GM19452 (cell line): ENCODE measurements around the gene PHOX2B.

Experiments used
- ATAC-seq: cut with Tn5 transposase; IDR thresholded peaks from one replicate; pipeline ENCODE4 v1.9.1; 2021; ENCODE audit not compliant: unreplicated experiment

The PHOX2B gene

GRCh38 chr4:41748571-41749475, at the start of gene PHOX2B:
PHOX2B (minus strand) TSS chr4:41748725; CDS start chr4:41748610, 115 bp downstream.
- no peak for ATAC-seq

- ATAC-seq = no peak
These were observed 48.7 kb upstream of the PHOX2B start for GRCh38 chr4:41797260-41797659.

- ATAC-seq = no peak
These were observed 48.2 kb upstream of the PHOX2B start for GRCh38 chr4:41796545-41797210.

DNA sequence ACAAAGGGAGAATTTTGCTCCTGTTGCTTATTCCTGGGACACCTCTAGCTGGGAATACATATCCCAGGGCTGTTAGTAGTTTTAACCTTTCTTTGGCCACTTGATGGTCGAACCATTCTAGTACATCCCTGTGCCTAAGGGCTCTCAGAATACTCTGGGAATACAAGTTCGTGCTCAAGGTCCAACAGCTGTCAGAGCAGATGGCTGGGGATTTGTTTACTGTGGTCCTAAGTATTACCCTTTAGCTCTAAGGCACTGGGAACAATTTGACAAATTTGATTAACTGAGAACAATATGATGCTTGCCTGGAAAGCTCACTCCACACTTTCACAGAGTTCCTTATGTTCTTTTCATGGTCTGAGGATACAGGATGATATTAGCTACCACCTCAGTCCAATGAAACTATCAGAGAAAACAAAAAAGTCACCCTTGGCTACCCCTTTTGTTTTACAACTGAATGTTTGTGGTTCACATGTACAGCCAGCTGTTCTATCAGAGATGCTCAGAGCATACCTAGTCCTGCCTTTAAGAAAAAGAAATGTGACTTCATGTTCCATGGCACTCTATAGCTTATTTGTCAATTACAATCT, 47.4 kb upstream of the PHOX2B start:
- no peak for ATAC-seq

DNA sequence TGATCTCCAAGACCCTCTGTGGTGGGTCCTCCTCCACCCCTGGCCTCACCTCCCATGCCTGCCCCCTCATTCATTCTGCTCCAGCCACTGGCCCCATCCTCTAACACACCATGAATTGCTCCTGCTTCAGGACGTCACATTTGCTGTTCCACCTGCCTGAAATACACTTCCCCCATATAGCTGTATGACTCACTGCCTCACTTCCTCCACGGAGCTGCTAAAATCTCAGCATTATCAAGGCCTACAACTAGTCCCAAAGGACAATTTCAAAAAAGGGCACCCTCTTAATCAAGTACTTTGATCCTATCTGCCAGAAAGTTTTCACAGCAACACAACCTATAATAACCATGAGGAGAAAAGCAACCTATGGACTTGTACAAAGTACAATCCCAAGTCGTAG, 43.6 kb upstream of the PHOX2B start:
- no peak for ATAC-seq

- no peak for ATAC-seq
These were observed 43.0 kb upstream of the PHOX2B start for GRCh38 chr4:41791557-41791956.

DNA sequence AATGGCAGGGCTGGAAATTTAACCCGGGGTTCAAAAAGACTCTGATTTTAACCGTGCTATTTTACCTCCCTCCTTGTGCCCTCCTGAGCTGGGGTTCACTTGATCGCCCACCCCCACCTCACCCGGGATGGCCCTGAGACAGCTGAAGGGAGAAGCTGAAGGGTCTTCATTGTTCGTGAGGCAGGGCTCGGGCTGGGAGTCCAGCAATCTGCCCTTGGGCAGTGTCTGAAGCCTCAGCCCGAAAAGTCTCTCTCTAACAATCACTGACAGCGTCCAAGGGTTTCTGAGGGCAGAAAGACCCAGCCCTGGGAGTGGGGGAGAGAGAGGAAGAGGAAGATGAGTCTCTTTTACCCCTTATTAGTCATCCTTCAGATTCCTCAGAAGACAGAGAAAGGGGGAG, 39.4 kb upstream of the PHOX2B start:
- no peak for ATAC-seq

- ATAC-seq = no peak
These were observed 37.1 kb upstream of the PHOX2B start for GRCh38 chr4:41785665-41786064.

GRCh38 chr4:41784191-41784979, 35.9 kb upstream of the PHOX2B start:
- no peak for ATAC-seq

DNA sequence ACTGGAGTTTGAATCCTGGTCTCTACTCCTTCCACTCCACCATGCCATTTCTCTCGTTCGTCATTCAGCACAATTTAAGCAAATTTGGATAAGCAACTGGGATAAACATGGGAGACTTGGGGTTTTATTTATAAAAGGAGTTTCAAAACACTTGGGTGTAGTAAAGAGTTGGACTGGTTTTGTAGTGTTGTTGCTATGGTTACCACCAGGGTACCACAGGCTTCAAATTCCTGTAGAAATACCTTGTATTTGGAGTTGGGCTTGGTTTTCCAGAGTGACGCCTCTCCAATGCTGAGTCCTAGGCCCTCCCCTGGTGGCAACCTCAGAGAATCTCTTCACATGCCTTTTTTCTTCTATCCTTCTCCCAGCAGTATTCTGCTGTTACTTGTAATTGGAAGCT, 27.9 kb upstream of the PHOX2B start:
- ATAC-seq = no peak

DNA sequence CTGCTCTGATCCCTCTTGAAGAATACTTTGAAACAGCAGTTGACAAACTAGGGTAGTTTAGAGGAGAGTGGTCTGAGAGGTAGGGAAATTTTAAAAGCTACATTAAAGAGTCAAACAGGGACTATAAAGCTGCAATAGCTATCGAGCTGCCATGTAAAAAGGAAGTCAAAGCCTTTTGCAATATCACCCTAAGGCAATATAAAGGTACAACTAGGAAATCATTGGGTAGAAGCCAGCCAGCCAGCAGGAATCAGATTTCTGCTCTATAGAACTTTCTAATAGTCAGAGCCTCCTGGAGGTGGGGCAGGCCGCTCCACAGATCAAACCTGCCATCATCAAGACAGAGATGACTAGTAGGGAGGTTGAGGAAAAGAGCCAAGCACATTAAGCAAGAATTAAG, 15.2 kb upstream of the PHOX2B start:
- ATAC-seq = no peak

DNA sequence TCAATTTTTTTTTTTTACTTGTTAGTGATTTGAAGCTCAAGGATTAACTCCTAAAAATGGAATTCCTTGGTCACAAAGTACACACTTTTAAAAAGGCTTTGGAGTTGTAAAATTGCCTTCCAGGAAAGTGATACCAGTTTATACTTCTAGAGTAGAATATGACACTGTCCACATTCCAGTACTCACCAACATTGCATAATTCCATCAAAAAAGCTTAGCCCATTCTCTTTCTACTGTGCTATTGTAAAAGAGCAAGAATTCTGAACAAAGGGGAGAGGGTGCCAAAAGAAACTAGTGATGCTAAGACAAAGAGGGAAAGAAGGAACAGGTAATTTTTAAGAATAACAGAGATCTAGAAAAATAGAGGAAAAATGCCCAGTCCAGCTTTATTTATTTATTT, 10.4 kb upstream of the PHOX2B start:
- ATAC-seq = no peak

DNA sequence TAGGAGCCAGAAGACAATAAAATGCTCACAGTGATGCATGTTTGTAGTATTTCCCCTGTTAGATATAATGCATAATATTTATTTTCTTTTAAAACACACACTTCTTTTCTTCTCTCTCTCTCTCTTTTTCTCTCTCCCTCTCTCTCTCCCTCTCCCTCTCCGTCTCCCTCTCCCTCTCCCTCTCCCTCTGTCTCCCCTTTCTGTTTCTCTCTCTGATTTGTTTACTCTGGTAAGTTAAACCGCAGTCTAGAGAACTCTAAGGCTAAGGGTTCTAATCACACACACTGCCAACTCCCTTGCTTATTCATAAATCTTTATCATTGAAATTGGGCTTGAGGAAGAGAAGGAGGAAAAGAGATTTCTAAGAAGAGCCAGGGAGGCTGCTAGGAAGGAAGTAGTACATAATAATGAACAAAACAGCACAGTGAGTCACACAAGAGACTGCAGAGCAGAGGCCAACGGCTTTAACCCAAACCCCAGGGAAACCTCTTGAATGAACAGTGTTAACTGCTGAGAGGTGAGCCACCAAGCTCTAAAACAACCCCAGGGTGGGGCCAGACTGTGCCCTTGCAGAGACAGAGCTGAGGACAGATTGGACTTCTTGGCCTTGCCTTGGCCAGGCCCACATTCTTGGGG, 9.1 kb upstream of the PHOX2B start:
- no peak for ATAC-seq

- no peak for ATAC-seq
These were observed 5.4 kb upstream of the PHOX2B start for GRCh38 chr4:41753942-41754341.

DNA sequence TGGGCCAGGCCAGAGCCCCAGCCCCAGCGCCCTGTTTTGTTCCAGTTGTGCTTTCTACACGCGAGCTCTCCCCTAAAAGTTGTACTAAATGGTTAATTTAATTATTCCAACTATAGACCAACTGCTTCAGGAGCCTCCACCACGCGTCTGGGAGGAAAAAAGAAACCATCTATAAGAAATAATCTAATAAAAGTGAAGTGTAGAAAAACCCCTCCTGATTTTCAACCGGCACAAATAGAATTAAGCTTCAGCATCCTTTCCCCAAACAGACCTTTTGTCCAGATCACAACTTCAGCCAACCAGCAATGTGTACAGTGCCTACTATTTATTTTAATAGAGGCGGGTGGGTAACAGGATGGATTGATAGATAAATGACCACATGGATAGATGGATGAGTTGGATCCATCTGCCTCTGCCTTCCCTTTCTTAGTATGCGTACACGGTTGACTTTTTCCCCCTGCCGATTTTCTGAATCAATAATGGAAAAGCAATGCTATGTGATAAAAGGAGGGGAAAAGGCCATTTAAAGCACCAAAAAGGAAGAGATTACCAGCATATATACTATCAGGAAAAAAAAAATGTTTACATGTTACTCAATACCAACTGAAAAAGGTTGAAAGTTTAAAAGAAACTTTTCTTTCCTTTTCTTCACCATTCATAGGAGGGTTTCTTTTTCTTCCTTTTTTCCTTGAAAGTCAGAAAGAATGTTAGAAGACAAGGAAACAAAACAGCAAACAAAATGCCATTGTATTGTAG, 3.7 kb upstream of the PHOX2B start:
- ATAC-seq = no peak

- no peak for ATAC-seq
These were observed 3.0 kb upstream of the PHOX2B start for GRCh38 chr4:41751449-41752061.

DNA sequence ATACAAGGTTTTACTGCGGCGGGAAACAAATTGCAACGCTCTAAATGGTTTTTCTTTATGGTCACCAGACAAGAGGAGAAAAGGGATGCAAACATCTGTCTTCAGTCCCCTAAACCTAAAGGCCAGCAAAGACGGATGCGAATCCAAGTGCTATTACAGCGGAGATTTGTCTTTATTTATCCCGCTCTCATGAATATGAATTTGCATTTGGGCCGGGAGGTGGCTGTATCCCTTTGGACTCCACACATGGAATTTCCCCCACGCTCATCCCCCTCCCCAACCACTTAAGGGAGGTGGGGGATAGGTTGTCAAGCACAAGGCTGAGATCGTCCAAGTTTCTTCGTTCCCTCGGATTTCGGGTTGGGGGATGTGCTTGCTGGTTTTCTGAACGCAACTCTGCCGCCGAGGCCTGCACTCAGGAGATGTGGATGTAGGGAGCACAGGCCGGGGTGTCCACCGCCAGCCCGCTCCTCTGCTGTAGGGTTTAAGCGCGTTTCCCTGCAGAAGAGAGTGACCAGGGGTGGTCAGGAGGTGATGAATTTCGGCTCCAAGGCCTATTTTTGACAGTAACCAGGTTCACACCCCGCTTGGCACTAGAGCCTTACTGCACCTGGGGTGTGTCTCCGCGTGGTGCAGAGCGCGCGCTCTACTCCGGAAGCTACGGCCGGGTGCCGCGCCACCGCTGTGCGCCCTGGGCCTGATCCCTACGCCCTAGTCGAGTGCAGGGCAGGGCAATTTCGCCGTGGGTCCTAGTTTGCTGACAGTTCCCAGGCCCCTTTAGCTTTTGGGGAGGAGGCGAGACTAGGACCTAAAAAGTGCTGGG, 2.3 kb upstream of the PHOX2B start:
- ATAC-seq = no peak

GRCh38 chr4:41750121-41750625, 1.6 kb upstream of the PHOX2B start:
- ATAC-seq = no peak
